ENCODE measurements around the gene DOCK1.

The DOCK1 gene

DNA sequence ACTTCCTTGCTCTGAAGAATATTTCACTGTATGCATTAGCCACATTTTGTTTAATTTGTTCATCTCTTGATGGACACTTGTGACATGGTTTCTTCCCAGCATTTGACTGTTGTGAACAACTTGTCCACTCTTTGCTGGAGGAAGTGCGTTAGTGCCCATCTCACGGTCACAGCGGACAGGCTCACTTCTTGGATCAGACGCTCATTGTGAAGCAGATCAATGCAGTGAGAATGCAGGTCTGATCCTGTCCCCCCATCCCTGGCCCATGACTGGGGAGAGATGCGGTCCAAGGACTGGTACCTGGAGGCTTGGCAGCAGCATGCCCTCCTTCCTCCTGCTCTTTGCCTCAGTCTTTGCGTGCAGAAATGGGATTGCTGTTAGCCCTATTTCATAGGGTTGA, 41.5 kb downstream of the DOCK1 start:
- TF ChIP-seq, protein P1, sequence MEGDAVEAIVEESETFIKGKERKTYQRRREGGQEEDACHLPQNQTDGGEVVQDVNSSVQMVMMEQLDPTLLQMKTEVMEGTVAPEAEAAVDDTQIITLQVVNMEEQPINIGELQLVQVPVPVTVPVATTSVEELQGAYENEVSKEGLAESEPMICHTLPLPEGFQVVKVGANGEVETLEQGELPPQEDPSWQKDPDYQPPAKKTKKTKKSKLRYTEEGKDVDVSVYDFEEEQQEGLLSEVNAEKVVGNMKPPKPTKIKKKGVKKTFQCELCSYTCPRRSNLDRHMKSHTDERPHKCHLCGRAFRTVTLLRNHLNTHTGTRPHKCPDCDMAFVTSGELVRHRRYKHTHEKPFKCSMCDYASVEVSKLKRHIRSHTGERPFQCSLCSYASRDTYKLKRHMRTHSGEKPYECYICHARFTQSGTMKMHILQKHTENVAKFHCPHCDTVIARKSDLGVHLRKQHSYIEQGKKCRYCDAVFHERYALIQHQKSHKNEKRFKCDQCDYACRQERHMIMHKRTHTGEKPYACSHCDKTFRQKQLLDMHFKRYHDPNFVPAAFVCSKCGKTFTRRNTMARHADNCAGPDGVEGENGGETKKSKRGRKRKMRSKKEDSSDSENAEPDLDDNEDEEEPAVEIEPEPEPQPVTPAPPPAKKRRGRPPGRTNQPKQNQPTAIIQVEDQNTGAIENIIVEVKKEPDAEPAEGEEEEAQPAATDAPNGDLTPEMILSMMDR (IDR thresholded peaks at IDR 0.05; ENCODE audit: extremely low read depth, missing control alignments), result no peak
- no peak for DNase-seq (ENCODE audit: low spot score)

- TF ChIP-seq, protein P1 (IDR thresholded peaks at IDR 0.05; ENCODE audit: extremely low read depth, missing control alignments), result no peak
- no peak for DNase-seq (ENCODE audit: low spot score)
These were observed 43.3 kb downstream of the DOCK1 start for GRCh38 chr10:126948355-126949160.

DNA sequence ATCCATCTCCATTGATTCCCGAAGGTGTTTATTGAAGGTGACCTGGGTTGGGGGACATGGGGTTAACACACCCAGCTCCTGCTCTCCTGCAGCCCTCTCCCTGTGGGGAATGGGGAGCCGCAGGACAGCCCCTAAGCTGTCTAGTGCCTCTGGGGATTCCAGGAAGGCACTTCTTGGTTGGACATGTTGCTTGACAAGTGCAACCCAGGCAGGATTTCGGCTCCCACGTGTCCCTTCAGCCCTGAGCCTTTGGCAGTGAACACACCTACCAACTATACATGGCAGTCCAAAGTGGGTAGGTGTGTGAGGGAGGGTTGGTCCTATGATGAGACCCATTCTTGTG, 43.9 kb downstream of the DOCK1 start:
- TF ChIP-seq, protein P1 (IDR thresholded peaks at IDR 0.05; ENCODE audit: extremely low read depth, missing control alignments), result no peak
- DNase-seq (ENCODE audit: low spot score), result no peak

DNA sequence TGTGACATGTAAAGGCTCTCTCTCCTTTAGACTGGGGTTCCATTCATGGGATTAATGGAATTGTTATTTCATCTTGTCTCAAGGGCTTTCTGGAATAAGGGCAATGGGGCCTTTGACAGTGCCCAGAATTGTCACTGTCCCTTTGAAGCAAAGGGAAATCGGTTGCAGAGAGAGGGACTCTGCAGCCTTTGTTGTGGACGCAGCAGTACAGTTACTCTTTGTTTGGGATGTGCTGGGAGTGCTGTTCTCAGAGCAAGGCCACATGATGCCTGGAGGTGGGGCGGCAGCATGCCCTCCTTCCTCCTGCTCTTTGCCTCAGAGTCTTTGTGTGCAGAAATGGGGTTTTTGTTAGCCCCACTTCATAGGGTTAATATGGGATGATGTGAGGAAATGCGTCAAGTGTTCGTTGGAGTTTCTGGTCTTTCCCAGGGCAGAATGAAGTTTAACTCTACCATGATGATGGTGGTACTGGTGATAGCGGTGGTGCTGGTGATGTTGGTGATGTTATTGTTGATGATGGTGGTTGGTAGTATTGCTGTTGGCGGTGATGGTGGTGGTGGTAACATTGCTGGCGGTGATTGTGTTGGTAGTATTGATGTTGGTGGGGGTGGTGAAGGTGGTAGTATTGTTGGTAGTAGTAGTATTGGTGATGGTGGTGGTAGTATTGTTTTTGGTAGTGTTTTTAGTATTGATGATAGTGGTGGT, 45.3 kb downstream of the DOCK1 start:
- DNase-seq (ENCODE audit: low spot score), result no peak
- TF ChIP-seq, protein P1 (IDR thresholded peaks at IDR 0.05; ENCODE audit: extremely low read depth, missing control alignments), result no peak

GRCh38 chr10:126953886-126954285, 48.7 kb downstream of the DOCK1 start:
- DNase-seq (ENCODE audit: low spot score), result no peak
- TF ChIP-seq, protein P1 (IDR thresholded peaks at IDR 0.05; ENCODE audit: extremely low read depth, missing control alignments), result no peak

DNA sequence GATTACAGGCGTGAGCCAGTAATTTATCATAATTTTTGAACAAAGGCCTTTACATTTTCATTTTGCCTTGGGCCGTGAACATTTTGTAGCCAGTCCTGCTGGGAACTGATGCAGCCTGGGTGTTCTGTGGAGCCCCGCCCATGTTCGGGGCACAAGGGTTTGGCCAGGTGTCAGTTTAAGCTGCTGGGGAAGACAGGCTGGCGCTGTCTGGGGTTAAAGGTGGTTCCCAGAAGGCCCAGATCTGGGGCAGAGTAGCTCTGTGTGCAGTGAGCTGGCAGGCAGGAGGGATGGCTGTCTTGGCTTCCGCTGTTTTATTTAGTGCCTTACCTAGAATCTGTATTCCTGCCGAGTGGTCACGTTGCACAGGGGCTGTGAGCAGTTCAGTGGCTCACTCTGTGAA, 50.2 kb downstream of the DOCK1 start:
- DNase-seq (ENCODE audit: low spot score), result no peak

More for the DNA sequence above, 50.2 kb downstream of the DOCK1 start:
- TF ChIP-seq, protein P1 (IDR thresholded peaks at IDR 0.05; ENCODE audit: extremely low read depth, missing control alignments), result no peak
